Kidney capillary endothelial cell (primary cell): ENCODE results near the gene AIF1.

Experiments used
- DNase-seq: peaks from one replicate; pipeline ENCODE4 v3.0.0-alpha.2; 2018; ENCODE audit warnings: low spot score

AIF1 gene

DNA sequence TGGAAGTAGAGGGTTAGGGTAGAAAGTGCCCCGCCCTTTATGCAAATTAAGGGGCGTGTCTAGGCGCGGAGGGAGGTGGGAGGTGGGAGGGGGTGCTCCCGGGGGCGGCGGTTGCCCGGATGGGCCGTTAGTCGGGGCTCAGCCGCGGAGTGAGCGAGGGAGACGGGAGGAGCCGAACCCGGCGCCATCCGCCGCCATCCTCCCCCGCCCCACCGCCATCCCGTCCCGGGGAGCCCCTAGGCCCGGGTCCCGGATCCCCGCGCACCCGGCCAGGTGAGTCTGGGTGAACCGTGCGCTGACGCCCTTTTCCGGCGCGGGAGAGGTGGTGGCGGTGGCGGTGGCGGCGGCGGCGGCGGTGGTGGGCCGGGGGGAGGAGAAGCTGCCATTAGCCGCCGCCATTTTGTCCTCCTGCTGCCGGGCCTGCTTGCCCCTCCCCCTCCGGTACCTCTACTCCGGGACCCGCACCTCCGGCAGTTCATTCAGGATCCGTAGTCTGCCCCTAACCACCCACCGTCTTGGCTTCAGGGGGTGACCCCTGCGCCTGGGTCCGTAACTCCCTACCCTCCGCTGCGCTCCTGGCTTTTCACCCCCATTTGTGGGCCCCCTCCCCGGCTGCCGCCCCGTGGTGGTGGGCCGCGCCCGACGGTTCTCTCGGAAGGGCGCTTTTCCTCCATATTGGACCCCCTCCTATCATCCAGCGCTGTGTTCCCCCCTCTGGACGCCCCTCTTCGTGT is 5.7 kb downstream of the AIF1 start, which contains the start of gene PRRC2A:
Gene PRRC2A, plus strand, starts transcription at position 130 of the 734 bp plus-strand sequence. CDS start 2,075 bp downstream, outside the sequence.
- DNase-seq = peak; percentile 57

- DNase-seq = no peak
Measured at GRCh38 chr6:31621320-31621939, 6.4 kb downstream of the AIF1 start.

DNA sequence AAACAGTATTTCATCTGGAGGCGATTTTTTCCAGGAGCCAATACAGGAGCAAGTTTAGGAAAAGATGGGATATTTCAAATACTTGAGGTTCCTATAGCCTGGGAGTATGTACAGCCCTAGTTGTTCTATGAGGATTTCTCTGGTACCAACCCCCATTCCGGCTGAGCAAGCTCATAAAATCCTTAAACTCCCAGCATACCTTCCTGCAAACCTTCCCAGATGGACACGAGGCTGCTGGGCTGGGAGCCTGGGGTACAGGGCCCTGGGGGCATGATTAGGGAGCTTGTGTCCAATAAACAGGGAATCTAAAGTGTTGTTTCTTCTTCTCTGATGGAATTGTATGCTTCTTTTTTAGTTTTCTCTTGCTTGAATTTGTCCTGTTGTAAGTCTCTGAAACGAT is 7.0 kb downstream of the AIF1 start:
- no peak for DNase-seq

- DNase-seq = no peak
Measured at GRCh38 chr6:31622684-31623091, 7.7 kb downstream of the AIF1 start.

- DNase-seq = no peak
Measured at GRCh38 chr6:31624070-31624469, 9.0 kb downstream of the AIF1 start.

- DNase-seq = no peak
Measured at GRCh38 chr6:31626952-31627351, 11.9 kb downstream of the AIF1 start.

GRCh38 chr6:31627690-31628287 is 12.8 kb downstream of the AIF1 start:
- no peak for DNase-seq

GRCh38 chr6:31629014-31629413 is 14.0 kb downstream of the AIF1 start:
- DNase-seq = no peak

DNA sequence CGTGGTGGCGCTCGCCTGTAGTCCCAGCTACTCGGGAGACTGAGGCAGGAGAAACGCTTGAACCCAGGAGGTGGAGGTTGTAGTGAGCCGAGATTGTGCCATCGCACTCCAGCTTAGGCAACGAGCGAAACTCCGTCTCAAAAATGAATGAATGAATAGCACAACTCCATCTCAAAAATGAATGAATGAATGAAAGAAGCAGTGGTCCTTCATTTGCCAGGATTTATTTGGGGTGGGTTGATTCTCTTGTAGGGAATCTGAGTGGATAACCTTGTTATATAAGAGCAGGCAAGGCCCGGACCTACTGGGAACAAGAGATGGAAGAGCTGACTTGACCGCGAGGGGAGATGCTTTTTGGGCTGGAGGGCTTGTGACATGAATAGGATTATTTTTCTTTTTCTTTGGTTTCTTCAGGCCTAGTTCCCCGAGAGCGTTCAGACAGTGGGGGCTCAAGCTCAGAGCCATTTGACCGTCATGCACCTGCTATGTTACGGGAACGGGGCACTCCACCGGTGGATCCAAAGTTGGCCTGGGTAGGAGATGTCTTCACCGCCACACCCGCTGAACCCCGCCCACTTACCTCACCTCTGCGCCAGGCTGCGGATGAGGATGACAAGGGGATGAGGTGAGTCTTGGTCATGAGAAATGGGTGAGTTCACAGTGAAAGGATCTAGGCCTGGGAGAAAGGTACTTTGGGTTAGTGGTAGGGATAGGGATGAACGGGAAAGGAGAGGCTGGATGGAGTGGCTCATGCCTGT is 15.3 kb downstream of the AIF1 start:
- DNase-seq = no peak

DNA sequence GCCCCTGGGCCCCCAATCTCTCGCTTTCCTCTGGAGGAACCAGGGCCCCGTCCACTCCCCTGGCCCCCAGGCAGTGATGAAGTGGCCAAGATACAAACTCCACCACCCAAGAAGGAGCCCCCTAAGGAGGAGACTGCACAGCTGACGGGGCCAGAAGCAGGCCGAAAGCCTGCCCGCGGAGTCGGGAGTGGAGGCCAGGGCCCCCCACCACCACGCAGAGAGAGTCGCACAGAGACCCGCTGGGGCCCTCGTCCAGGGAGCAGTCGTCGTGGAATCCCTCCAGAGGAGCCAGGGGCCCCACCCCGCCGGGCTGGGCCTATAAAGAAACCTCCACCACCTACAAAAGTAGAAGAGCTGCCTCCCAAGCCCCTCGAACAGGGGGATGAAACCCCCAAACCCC is 16.2 kb downstream of the AIF1 start:
- DNase-seq = no peak

DNA sequence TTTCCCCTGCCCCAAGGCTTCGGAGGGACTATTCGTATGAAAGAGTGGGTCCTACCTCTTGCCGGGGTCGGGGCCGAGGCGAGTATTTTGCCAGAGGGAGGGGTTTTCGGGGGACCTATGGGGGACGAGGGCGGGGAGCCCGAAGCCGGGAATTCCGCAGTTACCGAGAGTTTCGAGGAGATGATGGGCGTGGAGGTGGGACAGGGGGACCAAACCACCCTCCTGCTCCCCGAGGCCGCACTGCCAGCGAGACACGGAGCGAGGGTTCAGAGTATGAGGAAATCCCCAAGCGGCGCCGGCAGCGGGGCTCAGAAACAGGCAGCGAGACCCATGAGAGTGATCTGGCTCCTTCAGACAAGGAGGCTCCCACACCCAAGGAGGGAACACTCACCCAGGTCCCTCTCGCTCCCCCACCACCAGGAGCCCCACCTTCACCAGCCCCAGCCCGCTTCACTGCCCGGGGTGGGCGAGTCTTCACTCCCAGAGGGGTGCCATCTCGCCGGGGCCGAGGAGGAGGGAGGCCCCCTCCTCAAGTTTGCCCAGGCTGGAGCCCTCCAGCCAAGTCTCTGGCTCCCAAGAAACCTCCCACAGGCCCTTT is 16.7 kb downstream of the AIF1 start:
- DNase-seq = no peak

GRCh38 chr6:31632279-31632946 is 17.4 kb downstream of the AIF1 start:
- no peak for DNase-seq

GRCh38 chr6:31633447-31633846 is 18.4 kb downstream of the AIF1 start:
- no peak for DNase-seq

DNA sequence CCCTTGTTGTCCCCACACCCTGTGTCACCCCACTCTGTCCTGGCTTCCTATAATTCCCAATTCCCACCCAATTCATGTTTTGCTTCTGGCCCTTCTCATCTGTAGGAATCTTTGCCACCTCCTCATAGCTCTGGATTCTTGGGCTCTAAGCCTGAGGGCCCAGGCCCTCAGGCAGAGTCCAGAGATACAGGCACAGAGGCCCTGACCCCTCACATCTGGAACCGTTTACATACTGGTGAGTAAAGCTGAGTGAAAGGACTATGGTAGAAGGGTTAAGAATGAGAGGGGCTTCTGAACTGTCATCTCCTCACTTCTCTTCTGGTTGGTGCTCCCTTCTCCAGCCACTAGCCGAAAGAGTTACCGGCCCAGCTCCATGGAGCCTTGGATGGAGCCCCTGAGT is 19.1 kb downstream of the AIF1 start:
- no peak for DNase-seq

GRCh38 chr6:31634969-31635575 is 20.0 kb downstream of the AIF1 start:
- no peak for DNase-seq

GRCh38 chr6:31636698-31637596 is 21.9 kb downstream of the AIF1 start:
- no peak for DNase-seq

DNA sequence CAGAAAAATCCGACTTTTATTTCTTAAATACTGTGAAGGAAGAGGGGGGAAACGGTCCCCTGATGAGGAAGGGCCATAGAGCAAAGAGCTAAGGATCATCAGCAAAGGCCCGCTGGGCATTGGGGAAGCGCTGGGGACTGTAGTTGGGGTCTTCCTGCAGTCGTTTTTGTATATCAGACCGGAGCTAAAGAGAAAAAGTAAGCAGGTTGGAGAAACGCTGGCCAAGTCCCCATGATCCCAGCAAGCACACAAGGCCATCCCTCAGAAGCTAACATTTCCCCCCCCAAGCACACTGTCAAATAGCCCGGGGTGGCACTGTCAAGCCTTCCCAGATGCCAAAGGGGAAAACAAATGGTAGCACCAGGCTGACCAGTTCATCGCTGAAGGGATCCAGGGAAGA is 24.0 kb downstream of the AIF1 start:
- no peak for DNase-seq

- DNase-seq = no peak
Measured at GRCh38 chr6:31639449-31639861, 24.4 kb downstream of the AIF1 start.

DNA sequence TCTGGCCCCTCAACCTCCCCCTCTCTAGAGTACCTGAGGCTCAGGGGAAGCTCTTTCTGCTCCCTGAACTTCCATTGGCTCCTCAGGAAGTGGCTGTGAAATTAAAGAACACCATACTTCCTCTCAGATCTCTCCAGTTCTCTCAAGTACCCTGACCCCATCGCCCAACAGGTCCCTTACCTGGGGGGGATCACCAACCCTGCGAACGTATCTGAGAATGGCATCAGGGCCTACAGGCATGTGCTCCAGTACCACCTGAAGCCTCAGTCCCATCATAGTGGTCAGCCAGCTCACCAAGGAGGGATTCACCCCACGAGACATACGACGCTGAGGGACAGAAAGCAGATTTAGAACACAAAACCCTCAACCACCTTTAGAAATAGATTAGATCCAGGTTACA is 25.6 kb downstream of the AIF1 start:
- DNase-seq = no peak

DNA sequence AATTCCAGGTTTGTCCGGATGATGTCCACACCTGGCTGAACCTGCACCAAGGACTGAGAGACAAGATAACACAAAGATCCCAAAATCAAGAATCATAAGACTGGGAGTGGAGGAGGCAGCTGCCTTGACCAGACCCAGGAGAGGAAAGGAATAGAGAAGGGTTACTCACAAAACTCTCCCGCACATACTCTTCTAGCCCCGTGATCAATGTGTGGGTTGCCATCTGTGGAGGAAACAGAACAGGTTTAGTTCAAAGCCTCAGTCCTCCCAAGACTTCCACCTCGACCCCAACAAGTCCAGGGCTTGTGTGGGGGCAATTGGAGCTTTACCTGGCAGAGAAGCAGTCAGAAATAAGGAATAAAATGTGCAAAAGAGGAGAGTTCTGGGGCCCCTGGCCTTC is 26.3 kb downstream of the AIF1 start:
- DNase-seq = no peak
